SKM-1 treated with dmso at 0.1 percent for 144 hours (cell line): Measurements from ENCODE around the gene MCAT.
"Not testable (repeated sequence)": the region's sequence is repeated elsewhere in the genome, so short reads cannot be mapped to it uniquely, and the experiment has no call there.

Experiments
- DNase-seq: peaks from one replicate; lab custom pipeline; 2025; ENCODE audit not compliant: unreplicated experiment; lab: John Stamatoyannopoulos, UW

Gene MCAT

DNA sequence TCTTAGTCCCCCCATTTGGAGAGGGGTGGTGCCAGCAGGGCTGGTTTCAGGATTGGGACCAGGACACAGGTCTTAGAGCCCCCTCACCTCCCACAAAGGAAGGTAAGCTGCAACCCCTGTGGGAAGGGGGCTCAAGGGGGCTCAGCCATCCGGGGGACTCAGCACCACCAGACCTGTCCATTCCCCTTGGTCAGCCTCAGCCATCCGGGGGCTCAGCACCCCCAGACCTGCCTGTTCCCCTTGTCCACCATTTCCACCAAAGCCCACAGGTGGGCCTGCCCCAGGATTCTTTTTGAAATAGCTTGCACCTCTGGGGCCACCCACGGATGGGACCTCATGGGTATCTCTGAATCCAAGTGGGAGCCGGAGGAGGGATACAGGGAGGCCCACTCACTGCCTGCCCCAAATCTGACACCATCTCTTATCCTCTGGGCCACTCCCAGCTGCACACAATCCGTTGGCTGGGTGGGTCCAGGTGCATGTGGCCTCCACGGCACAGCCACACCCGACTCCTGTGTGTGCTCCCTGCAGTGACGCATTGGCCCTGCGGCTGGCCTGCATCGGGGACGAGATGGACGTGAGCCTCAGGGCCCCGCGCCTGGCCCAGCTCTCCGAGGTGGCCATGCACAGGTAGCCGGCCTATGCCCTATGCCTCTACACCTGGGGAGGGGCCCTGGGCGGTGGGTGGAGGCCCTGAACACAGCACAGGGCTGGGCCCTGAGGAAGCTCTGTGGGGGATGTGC is 15.9 kb downstream of the MCAT start:
- no peak for DNase-seq

DNA sequence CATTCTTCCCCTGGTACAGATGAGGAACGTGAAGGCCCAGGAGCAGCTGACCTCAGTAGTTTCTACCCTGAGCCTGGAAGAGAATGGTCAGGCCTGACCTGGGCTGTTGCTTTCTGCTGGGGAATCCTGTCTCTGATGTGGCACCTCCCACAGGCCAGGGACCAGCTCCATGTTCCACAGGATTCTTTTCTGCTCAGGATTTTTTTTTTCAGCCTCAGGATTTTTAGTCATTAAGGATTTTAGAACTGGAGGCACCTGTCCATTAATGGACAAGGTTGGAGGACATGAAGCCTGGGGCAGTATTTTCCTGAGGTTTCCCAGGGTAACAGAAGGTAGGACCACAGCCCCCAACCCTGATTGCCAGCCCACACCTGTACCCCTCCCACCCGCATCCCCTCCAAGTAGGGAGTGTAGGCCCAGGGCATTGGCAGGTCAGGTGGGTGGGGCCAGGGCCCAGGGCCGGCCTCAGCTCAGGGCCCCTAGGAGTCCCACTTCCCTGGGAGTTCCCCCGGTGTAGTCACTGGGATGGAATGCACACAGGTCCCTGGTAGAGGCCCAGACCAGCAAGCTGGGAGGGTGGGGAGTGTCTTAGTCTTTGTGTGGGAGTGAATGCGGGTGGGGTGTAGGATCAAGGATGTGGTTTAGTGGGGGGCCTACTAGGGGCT is 16.6 kb downstream of the MCAT start:
- DNase-seq: no peak

DNA sequence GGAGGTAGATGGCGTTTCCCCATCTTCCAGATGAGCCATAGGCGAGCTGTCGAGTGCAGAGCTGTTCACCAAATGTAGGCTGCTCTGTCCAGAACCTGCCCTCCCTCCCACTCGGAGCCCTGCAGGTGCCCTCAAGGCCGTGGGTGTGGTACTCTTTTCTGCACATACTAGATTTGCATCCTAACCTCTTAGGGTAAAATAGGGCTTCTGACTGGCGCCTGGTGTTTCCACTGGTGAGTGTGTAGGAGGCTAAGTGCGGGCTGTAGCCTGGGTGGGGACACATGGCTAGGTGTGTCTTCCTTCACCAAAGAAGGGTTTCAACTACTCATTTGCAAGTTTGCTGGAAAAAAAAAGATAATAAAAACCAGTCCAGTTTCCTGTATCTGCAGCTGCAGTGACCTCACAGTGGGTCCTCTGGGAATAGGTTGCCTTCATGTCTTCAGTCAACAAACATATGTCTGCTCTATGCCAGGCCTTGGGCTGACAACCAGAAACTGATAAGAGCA is 24.2 kb downstream of the MCAT start:
- DNase-seq: no peak

DNA sequence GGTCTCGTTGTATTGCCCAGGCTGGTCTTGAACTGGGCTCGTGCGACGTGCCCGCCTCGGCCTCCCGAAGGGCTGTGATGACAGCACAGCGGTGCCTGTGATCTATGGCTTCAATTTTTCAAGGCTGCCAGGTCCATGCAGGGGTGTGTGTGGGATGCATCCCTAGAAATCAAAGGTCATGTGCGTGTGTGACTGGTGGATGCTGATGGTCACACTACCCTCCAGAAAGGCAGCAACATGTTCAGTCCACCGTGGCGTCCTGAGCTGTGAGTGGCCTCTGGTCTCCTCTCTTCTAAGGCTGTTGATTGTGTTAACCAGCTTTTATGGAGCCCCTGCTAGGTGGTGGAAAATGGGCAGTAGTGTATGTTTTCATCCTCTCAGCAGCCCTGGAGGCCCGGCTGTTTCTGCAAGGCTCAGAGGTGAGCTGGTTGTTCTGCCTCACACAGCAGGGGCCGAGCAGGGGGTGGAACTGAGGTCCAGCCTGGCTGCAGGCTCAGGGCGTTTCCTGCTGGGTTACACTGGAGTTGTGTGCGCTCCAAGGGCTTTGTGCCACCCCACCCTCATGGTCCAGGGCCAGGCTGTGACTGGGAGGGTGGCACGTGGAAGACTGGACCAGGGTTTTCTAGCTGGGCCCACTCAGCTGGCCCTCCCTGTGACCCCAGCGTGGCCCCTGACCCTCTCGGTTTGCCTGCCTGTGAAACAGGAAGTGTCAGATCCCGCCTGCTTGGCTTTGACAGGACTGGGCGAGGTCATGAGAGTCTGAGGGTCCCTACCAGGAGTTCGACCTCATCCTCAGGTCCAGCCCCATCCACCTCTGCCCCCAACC is 25.0 kb downstream of the MCAT start:
- no peak for DNase-seq

DNA sequence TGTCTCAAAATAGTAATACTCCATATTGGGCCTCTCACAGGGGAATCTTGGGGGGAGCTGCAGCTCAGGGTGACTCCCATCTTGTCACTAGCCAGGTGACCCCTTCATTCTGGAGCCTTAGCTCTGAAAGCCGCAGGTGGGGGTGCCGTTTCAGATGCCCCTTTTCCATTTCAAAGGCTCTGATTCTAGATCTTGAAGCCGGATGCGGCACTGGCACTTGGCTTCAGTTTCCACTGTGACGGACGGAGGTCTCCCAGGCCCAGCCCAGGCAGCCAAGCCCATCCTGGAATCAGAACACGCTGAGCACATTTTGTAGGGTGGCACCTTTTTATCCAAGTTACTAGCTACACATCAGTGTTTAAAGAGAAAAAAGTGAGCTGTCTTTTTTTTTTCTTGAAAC is 26.3 kb downstream of the MCAT start:
- no peak for DNase-seq

DNA sequence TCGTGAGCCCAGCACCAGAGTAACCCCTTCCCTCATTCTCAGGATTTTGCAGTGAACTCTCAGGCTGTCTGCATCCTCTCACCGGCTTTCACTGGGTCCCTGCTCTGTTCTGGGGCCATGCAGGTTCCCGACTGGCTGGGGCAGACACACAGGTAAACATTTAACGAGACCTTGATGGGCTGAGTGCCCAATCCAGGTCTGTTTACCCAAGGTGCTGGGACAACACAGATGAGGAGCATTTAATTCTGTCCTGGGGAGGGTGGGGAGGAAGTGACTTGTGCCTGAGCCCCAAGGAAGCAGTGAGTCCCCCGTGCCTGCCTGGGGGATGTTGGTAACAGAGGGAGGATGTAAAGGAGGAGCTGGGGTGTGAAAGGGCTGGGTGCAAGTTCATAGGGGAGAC is 28.2 kb downstream of the MCAT start:
- DNase-seq: no peak

DNA sequence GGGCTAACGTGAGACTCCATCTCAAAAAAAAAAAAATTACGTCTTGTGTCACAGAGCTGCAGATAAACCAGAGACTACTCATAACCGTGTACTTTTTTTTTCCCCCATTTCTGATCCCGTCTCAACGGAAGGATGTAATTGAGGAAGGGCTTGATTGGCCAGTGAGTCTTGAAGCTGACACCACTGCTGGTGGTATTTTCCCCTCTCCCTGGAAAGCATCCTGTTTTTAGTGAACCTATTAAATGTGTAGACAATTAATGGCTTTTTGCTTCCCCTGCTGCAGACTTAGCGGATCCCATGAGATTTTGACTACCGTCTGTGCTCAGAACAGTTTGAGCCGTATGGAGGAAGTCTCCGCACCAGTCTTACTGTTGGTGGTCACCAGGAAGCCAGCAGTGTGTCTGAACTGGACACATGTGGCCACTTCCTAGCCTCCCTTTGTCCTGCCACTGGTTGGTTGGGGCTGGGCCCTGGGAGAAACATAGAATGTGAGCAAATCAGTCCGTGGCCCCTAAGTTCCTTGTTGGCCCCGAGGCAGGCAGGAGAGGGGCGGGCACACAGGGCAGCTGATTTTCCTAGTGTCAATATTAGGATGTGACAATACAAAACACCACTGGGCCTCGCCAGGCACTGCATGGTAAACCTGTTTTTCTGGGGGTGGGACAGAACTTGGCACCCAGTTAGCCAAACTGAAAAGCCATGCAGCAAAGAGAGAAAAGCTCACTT is 29.5 kb downstream of the MCAT start:
- no peak for DNase-seq

DNA sequence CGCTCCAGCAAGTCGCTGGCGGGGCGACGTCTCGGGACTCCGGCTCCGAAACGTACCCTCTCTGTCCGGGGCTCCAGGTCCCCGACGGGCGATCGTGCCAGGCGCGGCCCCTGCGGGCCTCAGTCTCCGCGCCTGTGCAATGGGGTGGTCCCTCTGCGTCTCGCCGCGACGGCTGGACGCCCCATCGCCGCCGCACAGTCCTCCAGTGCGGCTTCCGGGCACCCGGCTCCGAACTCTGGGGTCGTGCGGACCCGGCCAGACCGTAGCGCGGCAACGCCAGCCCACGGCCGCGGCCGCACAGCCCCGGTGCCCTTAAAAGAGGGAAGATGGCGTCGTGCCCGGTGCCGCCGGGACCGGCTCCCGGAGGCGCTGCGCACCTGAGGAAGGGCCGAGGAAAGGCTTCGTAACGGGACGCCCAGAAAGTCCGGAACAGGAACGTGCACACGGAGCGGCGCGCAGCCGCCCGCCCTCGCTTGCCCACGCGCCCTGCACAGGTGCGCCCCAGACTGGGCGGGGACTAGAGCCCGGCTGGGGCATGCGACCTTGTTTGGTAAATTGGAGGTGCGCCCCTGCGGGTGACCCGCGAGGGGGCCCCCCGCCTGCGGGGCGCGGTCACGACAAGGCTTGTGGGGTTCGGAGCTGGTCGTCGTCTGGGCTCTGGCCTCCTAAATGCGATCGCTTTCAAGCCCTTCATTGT is 32.1 kb downstream of the MCAT start:
- peak; percentile 24 for DNase-seq

DNA sequence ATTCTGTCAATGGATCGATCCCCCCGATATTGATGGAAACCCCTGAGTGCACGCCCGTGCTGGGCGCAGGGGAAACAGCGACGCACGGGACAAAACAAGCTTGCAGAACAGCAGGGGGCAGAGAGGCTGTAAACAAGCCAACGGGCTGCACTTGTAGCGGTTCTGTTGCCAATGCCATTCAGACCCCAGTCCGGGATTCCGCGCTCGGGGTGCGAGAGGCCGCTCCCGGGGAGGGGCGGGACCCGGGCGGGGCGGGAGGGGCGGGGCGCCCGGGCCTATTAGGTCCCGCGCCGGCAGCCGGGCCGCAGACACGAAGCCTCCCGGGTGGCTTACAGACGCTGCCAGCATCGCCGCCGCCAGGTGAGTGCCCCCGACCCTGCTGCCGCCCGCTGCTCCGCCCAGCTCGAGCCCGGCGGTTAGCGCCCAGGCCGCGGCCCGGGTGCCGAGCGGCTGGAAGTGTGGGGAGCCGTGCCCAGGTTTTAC is 32.7 kb downstream of the MCAT start, which contains the start of gene BIK:
Gene BIK (plus strand): TSS at position 307 of the 483 bp plus-strand sequence. CDS start 13,273 bp downstream, outside the sequence.
- peak; percentile 24 for DNase-seq

DNA sequence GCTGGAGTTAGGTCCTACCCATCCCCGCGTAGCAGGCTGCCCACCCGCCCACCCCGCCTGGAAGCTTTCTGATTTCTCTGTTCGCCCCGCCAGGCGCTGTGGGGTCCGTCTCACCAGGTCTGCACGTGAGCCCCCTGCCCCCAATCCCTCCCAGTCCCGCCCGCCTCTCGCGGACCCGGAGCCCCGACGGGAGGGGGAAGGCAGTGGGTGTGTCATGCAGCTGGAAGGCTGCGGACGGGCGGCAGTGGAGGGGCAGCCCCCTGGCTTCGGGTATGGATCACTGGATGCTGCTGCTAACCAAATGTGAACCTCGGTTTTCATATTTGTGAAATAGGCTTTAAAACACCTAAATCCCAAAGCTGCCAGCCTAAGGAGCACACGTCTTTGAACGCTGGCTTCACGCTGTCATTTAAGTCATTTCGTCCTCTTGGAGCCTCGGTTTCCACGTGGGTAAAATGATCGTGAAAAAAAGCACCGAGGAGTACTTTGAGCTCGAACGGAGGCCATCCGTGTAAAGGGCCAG is 33.2 kb downstream of the MCAT start:
- peak; percentile 99 for DNase-seq

DNA sequence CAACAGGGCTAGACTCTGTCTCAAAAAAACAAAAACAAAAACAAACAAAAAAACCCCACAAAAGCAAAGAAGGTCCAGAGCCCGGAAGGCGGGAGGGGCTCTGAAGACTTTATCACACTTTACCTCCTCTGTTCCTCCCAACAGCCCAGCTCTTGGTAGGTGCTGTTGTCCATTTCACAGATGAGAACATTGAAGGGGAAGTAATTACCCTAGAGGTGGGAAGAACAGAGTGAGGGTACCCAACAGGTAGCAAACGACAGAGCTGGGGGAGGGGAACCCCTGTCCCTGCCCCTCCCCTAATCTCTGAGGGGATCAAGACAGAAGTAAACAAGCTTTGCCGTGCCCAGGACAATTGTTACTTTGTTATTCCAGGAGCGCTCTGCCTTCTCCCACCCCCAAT is 33.7 kb downstream of the MCAT start:
- no peak for DNase-seq

DNA sequence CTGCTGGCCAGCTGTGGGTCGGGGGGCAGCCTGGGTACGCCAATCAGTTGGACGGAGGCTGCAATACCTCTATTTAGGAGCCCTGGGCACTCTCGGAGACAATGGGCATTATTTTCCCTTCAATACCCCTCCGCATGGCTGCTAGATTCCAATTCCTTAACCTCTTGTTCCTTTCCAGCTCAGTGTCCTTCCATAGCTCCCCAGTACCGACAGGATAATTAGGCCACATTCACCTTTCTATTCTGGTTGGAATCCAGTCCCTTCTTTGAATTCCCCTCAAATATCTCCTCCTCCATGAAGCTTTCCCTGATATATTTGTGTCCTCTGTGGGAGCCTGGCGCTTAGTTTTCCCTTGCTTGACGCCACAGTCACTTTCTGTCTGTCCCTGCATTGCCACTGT is 36.9 kb downstream of the MCAT start:
- DNase-seq: no peak

DNA sequence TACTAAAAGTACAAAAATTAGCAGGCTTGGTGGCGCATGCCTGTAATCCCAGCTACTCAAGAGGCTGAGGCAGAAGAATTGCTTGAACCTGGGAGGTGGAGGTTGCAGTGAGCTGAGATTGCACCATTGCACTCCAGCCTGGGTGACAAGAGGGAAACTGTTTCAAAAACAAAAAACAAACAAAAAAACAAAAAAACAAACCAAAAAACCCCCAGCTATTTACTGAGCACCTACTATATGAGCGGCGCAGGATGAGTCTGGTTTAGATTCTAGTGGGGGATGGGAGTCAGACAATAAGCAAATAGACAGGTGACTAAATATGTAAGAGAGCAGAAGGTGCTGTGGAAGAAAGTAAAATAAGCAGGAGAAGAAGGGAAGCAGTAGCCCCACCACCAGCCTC is 38.2 kb downstream of the MCAT start:
- DNase-seq: not testable (repeated sequence)

DNA sequence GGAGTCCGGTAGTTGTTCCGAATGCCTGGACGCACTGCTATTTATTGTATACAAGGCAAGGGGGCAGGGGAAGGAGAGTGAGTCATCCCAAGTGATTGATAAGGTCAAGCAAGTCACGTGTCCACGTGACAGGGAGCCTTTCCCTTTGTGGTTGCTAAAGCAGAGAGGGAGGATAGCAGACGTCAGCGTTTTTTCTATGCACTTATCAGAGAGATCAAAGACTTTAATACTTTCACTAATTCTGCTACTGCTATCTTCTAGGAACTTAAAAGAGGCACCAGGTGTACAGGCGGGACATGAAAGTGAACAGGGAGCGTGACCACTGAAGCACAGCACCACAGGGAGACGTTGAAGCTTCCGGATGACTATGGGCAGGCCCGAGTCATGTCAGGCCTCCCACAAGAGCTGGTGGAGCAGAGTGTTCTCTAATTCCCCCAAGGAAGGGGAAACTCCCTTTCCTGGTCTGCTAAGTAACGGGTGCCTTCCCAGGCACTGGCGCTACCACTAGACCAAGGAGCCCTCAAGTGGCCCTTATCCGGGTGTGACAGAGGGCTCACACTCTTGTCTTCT is 39.1 kb downstream of the MCAT start:
- not testable (repeated sequence) for DNase-seq

DNA sequence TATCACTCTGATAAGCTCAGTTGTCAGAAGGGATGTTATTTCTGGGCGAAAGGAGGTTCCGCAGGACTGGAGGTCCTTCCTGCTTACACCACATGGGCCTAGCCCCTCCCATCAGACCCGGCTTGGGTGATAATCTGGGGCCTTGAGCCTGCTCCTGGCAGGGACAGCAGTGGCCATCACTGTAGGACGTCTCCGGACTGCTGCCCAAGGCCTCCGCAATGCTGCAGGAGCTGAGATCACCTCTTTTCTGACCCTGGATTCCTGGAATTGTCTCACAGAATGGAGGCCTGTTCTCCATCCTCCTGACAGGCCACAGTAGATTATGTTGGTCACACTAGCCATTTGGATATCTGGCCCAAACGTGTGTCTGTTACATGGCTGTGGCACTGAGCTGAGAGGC is 41.9 kb downstream of the MCAT start:
- DNase-seq: no peak

DNA sequence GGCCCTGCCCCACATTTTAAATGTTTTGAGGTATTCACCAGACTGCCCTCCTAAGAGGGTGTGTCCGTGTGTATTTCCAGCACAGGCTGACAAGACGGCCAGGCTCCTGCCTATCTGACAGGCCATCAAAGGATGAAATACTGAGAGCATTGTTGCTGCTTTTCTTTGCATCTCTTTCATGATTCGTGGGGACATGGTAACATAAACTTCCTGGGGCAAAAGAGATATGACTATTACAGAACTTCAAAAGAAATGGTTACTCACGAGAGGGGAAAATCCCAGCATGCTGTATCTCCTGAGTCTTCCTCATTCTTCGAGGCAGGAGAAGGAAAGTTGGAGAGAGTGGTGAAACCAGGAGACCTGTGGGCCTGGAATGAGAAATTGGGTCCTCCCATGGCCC is 43.0 kb downstream of the MCAT start:
- no peak for DNase-seq

DNA sequence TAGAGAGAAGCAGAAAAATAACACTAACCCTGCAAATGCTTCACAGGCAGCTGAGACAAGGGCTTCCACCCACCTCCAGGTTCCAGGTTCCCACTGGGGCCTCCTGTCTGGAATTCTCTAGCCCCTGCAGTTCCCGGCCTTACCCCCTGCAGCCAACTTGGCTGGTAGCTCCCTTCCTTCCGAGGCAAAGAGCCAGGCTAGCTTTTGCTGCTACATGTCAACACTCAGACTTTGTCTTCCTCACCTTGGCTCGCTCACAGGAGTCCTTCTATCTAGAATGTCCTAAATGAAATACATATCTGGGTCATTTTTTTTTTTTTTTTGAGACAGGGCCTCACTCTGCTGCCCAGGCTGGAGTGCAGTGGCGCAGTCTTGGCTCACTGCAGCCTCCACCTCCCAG is 44.1 kb downstream of the MCAT start:
- no peak for DNase-seq

DNA sequence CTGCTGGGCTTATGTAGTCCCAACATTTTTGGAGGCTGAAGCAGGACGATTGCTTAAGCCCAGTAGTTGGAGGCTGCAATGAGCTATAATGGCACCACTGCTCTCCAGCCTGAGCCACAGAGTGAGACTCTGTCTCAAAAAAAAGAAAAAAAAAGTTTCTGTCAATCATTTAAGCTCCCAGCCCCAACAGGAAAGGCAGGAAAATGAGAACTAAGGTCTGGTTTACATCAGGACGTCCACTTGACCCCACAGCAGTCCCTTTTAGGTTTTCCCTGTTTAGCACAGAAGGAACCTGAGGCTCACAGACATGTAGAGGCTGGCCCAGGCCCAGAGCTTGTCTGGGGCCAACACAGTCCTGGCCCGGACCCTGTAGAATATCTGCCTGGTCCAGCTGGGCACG is 44.8 kb downstream of the MCAT start:
- no peak for DNase-seq

DNA sequence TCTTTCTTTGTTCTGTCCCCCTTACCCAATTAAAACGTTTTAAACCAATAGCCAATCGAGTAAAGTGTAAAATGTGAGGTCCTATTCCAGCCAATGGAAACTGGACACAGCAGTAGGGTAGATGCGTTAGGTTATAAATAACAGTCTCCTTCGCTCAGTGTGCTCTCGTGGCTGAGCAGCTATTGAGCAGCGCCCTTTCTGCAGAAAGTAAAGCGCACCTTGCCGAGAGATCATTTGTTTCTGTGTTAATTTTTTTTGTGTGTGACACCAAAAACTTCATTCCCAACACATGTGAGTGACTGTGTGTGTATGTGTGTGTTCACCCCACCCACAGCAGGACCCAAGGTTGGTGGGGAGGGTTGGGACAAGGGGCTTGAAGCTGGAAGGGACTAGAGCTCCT is 46.8 kb downstream of the MCAT start:
- no peak for DNase-seq

DNA sequence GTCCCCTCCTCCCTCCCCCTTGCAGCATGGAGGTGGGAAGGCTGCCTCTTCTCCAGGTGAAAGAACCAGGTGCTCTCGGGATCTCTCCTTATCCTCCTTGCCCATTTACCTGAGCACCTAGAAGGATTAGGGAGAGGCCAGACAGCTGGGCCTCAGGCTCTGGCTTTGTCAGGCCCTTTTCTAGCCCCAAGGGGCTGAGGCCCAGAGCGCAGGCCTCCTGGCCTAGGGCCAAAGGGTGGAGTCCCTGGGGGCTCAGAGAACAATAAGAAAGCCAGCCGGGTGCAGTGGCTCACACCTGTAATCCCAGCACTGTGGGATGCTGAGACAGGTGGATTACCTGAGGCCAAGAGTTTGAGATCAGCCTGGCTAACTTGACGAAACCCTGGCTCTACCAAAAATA is 48.6 kb downstream of the MCAT start:
- DNase-seq: no peak
